Glomerular visceral epithelial cell (primary cell): ENCODE data around the gene DNAAF1.

Source experiments
- DNase-seq: peaks from one replicate; pipeline ENCODE4 v3.0.0-alpha.2; 2016; ENCODE audit errors: extremely low spot score

DNAAF1 gene

DNA sequence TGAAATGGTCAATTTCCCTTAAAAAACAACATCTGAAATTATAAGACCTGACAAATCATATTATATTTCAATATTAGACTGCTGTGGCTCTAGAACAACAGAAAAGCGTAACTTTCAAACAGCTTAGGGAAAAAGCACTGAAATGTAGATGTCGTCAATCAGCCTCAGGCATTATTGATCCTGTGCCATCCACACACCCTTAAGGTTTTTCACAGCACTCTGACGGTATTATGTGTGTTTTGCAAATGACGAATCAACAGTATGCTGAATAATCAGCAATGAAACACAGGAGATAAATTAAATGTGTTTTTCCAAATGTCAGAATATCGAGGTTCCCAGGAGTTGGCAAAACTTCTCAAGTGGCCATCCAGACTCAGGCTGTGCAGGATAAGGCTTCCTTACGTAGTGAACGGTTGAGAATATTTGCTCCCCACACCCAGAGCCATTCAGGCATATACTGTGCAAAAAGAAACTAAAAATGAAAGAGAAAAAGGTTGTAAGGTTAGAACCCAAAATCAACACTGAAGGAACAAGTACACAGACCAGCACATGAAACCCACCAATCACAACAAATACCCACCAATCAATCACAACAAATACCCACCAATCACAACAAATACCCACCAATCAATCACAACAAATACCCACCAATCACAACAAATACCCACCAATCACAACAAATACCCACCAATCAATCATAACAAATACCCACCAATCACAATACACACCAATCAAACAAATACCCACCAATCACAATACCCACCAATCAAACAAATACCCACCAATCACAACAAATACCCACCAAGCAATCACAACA is 20.6 kb upstream of the DNAAF1 start:
- no peak for DNase-seq

DNA sequence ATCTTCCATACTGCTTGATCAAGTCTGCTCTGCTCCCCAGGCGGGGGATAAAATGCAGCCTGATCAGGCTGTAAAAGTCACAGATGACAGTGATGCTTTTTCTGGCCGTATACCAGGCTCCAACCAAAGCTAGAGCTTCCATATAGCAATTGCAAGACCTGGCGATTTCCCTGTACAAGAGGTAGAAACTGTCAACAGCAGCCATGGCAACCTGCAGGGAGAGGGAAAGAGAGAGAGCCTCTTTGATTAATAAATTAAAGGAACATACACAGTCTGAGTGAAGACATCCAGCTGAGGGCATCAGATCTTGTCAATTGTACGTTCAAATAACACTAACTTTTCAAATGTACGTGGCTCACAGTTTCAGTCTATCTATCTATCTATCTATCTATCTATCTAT is 14.0 kb upstream of the DNAAF1 start:
- DNase-seq: no peak

DNA sequence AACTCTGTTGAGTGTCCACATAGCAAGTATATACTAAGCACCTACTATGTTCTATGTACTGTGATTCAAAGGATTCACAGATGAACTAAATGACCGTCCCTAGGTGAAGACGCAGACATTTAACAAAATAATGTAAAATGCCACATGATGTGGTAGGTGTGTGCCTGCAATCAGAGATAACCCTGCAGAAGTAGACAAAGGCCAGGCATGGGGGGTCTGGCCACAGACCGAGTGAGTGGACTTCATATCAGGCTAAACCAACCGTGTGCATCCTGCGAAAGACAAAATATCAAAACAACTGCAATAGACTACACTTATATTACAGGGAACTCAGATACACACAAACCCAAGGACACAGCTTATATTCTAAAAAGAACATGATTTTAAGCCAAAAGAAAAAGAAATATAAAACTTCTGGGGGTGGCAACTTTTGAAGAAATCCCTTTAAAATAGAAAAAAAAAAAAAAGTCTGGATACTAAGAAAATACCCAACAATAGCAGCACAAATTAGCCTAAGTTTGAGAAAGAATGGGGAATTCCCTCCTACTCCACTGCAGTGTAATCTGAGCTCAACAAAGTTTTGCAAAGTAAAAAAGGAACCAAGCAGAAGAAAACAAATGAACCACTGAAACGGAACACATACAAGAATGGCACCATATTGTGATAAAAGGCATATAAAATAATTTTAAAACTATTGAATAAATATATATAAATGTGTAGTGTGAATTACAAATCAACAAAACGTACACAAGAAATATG is 12.4 kb upstream of the DNAAF1 start:
- DNase-seq: no peak

DNA sequence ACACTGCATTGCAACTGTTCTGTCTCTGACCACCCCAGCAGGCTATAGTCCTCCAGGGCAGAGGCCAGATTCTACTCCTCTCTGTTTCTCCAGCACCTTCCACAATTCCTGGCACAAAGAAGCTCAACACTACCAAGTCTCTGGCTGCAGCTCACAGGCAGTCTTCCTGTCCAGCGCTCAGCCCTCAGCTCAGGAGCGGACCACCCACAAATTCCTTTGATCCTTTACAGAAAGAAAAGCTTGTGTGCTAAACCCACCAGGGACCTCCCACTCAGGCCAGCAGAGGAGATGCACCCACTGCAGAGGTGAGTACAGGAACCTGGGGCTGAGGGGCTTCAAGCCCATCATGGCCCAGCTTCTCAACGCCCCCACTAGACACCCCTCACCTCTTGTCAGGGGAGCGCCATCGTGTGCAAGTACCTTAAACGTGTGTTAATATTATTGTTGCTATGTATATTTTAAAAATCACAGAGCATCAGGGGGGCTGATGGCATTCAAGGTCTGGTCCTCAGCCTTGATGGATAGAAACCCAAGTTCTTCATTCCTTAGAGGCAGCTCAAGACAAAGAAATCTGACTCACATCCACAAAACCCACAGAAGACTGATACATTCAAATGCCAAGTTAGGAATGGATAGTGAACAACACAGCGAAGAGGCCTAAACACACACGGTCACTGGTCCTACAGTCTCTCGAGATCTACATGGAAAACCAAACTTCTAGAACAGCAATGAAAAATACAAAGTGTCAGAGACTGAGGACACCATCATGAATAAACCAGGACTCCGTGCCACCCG is 8.6 kb upstream of the DNAAF1 start:
- no peak for DNase-seq

DNA sequence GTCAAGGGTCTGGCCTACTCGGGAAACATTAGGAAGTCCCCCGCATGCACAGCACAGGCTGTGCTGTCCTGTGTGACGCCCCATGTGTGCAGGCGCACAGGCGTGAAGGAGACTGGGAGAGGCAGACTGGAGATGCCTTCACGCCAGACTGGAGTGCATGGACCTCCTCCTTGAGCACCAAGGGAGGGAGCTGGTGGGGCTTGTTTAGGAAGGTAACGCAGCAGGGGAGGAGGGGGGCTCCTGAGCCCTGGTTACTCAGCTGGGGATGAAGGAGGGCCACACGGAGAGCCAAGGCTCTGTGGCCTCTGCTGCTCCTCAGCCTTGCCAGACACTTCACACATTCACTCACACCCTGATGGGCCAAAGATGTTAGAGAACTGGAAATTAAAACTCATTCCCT is 7.8 kb upstream of the DNAAF1 start:
- DNase-seq: no peak

DNA sequence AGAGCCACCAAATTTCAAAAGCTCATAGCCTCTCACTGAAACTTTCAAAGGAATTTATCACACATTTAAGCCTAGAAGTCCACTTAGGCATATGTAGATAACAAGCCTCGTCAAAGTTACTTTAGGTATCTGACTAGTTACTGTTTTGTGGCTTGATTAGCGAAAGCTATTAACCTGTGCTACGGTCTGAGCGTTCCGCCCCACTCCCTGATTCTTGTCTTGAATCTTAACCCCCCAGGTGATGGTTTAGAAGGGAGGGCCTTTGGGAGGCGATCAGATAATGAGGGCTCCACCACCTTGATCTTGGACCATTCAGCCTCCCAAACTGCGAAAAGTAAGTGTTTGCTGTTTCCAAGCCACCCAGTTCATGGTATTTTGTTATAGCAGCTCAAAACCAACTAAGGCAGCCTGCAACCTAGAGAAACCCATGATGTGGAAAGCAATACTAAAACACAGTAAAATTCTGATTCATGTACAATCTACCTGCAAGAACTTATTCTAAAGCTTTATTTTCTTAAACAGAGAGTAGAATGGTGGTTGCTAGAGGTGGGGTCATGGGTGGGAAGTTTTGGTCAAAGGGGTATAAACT is 7.2 kb upstream of the DNAAF1 start:
- DNase-seq: no peak

DNA sequence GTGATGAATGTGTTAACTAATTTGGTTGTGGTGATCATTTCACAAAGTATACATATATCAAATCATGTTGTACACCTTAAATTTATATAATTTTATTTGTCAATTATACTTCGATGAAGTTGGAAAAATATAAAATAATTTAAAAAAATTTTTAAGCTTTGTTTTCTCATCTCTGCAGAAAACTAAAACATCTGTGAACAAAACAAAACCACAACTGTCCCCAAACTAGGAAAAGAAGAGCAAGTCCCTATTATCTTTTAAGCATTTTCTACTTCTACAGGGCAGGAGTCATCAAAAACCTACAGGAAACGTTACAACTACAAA is 6.6 kb upstream of the DNAAF1 start:
- no peak for DNase-seq

DNA sequence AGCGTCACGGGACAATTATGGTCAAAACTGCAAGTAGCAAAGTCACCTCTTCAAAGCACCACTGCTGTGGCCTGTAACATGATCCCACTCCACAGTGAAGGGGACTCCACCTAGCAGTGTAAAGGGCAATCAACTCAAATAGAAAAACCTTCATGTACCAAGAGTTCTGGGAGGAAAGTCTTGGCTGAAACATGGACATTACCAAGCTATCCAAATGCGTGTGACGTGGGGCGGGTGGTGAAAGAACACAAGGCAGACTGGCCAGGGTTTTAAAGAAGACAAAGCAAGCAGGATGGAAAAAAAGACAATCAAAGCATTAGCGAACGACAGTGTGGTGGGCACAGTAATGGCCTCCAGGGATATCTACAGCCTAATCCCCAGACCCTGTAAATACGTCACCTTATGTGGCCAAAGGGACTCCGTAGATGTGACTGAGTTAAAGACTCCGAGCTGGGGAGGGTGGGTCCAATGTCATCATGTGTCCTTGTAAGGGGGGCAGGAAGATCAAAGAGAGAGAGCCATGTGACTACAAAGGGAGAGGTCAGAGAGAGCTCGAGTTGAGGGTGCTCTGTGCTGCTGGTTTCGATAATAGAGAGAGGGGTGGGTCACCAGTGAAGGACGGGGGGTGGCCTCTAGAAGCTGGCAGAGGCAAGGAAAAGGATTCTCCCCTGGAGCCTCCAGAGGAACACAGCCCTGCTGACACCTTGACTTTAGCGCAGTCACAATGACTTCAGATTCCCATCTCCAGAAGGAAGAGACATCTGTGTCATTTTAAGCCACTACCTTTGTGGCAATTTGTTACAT is 6.1 kb upstream of the DNAAF1 start:
- no peak for DNase-seq

DNA sequence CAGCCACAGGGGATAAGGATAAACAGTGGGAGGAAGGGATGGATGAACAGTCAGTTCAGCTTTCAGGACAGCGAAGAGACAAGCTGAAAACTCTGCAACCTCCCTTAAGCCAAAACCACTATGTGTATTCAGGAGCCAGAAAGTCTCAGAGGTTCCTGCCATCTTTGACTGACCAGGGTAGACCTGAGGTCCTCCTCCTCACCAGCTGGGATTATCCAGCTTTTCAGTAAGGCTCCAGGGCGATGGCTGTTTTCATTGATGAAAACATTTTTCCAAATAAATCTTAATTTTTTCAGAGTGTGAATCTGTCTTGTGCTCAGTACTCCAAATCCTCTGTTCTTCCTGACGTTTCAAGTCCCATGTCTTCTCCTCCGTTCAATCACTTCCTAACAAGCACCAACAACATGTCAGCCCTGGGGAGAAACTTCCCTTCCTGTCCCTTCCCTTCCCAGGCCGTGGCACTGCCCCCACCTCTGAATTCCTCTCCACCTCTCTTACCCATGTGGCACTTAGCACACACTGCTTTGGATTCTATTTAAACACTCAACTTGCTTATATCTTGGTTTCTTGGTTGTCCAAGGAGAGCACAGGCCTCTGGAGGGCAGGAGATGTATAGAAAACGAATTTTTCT is 5.4 kb upstream of the DNAAF1 start:
- no peak for DNase-seq

DNA sequence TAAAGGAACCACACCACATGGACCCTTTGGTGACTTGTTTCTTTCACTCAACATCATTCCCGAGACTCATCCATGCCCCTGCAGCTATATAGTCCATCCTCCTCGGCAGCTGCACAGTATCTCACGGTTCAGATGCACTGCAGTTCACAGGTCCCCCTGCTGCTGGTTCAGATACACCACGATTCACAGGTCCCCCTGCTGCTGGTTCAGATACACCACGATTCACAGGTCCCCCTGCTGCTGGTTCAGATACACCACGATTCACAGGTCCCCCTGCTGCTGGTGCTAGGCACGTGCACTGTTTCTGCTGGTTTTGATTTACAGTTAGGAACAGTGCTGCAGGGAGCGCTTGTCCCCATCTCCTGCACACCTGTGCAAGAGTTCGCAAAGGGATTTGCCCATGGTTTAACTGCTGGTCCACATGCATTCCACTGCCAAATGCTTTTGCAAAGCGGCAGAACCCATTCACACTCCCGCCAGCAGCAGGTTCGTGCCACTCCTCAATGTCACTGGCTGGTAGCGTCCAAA is 3.9 kb upstream of the DNAAF1 start:
- DNase-seq: no peak

DNA sequence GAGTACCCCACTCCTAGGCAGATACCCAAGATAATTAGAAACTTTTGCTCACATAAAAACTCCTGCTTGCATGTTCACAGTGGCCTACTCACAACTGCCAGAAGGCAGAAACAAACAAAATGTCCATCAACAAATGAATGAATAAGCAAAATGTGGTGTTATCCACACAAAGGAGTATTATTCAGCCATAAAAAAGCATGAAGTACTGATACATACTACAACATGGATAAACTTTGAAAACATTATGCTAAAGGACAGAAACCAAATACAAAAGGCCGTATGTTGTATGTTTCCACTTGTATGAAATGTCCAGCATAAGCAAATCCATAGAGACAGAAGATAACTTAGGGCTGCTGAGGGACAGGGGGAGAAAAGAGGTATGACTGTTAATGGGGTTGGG is 2.0 kb upstream of the DNAAF1 start:
- DNase-seq: no peak

DNA sequence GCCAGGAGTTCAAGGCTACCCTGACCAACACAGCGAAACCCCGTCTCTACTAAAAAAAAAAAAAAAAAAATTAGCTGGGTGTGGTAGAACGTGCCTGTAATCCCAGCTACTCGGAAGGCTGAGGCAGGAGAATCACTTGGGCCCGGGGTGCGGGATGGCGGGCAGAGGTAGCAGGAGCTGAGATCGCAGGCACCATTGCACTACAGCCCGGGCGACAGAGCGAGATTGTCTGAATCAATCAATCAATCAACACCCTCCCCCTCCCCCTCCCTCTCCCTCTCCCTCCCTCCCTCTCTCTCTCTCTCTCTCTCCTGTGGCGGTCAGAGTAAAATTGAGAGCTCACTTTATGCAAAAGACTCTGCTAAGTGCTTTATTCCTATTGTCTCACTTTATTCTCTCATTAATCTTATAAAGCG is 1.3 kb upstream of the DNAAF1 start:
- no peak for DNase-seq

DNA sequence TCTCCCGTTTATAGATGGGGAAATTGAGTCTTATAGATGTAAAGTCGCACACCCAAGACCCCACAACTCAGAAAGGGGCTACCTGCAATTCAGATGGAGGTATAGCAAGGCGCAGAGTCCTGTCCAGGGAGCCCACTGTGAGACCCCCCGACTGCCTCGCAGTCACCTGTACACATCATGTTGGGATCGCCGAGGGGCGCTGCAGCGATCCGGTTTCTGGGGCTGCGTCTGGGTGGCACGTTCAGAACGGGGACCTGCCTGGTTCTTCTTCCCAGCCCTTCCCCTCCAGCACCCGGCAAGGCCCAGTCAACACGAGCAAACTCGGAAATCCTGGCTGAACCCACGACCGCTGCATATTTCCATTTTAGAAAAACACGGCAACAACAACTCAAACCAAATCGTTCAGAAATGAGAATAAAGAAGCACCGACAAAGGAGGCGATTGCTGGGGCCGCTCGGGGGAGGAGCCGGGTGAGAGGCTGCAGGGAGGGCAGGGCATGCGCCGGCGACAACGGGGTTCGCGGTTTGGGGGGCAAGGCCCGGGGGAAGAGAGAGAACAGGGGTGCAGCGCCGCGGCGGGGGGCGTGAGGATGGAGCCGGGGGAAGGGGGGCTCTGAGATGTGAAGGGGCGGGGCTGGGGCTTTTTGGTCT is 774 bp upstream of the DNAAF1 start:
- DNase-seq: peak; percentile 11

DNA sequence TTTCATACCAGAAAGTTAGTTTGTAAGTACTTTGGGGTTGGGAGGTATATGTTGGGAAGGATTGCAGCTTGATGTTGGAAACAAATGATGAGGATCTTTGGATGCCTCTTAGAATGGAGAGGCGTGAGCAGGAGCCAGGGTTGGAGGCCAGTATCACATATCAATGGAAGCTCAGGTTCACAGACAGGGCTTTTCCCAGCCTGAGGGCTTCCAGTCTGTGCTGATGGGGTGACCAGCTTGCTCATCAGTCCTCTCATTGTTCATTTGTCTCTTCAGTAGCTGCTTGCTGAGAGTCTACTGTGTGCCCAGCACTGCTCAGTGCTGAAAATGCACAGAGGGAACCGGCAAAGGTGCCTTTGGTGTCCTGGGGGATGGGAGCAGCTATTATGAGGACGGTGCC is 5.8 kb downstream of the DNAAF1 start:
- no peak for DNase-seq

DNA sequence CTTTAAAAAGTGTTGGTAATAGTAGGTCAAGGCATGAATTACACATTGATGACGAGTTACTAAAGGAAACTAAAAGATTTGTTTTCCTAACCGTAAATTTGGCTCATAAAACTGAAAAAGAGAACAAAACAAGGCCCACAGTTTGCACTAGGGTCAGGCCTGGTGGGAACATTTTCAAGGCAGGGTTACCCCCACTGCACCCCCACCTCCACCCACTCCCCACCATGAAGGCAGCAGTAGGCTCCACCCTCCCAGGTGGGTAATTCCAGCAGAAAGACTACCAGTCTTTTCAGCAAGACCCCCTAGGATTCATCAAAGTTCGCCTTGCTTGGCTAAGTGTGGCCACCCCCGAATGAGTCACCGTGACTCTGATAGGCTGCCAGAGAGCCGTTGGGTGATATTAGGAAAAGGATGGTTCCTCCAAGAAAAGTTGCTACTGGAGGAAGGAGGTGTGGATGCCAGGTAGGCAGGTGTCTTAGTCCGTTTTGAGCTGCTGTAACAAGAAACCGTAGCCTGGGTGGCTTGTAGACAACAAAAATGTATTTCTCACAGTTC is 8.6 kb downstream of the DNAAF1 start:
- no peak for DNase-seq

DNA sequence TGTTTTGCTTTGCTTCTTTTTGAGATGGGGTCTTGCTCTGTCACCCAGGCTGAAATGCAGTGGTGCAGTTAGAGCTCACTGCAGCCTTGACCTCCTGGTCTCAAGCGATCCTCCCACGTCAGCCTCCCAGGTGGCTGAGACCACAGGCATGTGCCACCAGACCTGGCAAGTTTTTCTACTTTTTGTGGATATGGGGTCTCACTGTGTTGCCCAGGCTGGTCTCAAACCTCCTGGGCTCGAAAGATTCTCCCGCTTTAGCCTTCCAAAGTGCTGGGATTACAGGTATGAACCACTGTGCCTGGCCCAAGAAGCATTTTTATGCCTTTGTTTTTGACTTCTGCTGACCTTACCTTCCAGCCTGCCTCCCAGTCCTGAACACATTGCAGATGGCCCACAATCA is 10.1 kb downstream of the DNAAF1 start:
- no peak for DNase-seq

DNA sequence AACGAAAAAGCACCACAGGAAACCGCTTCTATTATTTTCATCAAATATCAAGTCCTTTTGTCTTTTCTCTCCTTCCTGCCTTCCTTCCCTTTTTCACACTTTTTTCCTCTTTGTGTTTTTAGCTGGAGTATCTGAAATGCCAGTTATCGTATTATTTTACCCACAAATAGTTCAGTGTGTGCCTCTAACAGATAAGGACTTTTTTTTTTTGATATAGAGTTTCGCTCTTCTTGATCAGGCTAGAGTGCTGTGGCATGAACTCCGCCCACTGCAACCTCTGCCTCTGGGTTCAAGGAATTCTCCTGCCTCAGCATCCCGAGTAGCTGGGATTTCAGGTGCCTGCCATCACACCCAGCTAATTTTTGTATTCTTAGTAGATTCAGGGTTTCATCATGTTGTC is 10.7 kb downstream of the DNAAF1 start:
- DNase-seq: no peak

DNA sequence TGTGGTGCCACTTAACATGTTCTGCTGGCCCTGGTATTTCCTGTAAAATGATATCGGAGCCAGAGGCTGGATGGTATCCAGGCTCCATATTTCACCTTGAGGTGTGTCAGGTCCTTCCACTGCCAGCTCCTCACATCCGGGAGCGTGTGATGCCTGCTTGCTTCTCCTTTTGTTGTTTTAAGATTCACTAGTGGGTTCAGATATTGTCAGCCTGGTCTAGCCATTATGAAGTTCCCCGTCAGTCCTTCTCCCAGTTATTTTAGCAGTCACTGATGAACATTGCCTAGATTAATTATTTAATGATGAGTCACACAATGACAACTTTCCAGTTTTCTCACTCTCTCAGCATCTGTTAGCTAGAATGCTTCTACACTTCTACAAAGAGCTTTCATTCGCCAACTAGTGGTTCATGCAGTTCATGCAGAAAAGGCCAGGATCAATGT is 11.3 kb downstream of the DNAAF1 start:
- DNase-seq: peak; percentile 31

DNA sequence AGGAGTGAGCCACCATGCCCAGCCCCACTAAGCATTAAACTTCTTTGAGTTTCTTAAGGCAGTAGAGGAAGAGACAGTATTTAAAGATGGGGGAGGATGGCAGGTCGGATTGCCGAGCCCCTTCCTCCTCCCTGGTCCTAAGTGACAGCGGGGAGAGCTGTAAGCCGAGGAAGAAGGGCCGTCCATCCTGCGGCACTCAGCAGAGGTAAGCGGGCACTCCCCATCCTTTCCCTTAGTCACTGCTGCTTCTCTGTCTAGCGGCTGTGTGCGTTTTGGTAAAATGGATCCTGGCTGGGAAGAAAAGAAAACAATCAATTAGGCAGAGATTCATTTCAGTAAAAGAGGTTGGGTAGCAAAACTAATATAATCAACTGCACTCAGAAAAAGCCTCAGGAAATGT is 13.9 kb downstream of the DNAAF1 start:
- DNase-seq: no peak

DNA sequence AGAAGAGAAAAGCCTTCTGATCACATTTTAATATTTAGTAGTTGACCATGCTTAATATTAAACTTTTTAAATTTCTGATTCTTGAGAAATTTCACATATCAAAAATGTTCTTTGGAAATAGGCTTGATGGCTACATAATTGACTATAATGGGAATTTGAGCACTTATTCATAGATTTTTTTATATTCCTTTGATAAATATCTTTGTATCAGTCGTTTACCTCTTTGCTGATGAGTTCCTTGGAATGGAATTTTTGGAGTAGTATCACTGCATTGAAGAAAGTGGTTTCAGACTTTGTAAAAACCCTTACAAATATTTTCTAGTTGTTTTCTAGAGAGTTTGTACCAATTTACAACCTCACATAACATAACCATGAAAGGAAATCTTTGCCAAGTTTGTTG is 14.7 kb downstream of the DNAAF1 start:
- DNase-seq: no peak
